ENCODE results near the gene EIF4E3.

GRCh38 chr3:71760140-71760539 lies 34.9 kb upstream of the EIF4E3 start:
- TF ChIP-seq GATA2 (IDR thresholded peaks at IDR 0.05; ENCODE audit: low read depth, low read length) (no peak), GATA3 (IDR thresholded peaks at IDR 0.05; ENCODE audit: low read depth, low read length) (no peak)

Measured in SH-SY5Y (cell line).